ENCODE results near the gene PTPMT1. TPM values are rescaled to one million over a fixed set of nuclear protein-coding genes. Genes with fewer than 3 reads are reported as not detected.

Gene PTPMT1, protein sequence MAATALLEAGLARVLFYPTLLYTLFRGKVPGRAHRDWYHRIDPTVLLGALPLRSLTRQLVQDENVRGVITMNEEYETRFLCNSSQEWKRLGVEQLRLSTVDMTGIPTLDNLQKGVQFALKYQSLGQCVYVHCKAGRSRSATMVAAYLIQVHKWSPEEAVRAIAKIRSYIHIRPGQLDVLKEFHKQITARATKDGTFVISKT
- total RNA-seq (ENCODE audit: unreplicated experiment): 27.5 TPM
- long read RNA-seq, transcript PTPMT1-201 (3 exons, 928 nt): minor isoform, 5 of 27 reads
- long read RNA-seq, transcript PTPMT1-202 (4 exons, 768 nt): major isoform, 15 of 27 reads
- long read RNA-seq, partial matches to known transcripts: 1 of 27 reads
- long read RNA-seq, other reads (novel, unspliced or antisense): 0 of 27 reads

DNA sequence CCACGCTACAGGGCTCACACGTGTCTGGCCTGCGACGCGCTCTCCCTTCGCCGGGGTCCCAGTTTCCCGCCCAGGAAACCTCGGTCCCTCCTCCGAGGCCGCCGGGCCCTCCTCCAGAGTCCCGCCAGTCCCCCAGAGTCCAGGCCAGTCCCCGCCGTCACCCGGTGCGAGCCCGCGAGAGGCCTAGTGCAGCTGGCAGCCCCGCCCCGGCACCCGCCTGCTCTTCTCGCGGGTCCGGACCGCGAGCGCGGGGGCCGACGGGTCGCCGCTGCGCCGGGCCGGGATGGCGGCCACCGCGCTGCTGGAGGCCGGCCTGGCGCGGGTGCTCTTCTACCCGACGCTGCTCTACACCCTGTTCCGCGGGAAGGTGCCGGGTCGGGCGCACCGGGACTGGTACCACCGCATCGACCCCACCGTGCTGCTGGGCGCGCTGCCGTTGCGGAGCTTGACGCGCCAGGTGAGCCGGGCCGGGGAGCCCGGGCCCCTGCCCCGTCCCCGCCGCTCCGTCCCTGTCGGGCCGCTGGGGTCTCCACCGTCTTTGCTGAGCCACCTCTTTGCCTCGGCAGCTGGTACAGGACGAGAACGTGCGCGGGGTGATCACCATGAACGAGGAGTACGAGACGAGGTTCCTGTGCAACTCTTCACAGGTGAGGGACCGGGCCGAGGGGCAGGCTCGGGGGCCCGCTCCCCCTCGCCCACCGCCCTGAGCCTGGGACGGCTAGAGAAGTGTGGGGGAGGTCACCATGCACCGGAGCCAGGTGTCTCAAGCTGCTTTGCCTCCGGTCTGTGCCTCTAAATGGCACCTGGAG is at the start of gene PTPMT1:
Gene PTPMT1 (plus strand): TSS at position 260 of the 809 bp plus-strand sequence. CDS start 24 bp downstream, at position 284.
- TF ChIP-seq, protein P1, sequence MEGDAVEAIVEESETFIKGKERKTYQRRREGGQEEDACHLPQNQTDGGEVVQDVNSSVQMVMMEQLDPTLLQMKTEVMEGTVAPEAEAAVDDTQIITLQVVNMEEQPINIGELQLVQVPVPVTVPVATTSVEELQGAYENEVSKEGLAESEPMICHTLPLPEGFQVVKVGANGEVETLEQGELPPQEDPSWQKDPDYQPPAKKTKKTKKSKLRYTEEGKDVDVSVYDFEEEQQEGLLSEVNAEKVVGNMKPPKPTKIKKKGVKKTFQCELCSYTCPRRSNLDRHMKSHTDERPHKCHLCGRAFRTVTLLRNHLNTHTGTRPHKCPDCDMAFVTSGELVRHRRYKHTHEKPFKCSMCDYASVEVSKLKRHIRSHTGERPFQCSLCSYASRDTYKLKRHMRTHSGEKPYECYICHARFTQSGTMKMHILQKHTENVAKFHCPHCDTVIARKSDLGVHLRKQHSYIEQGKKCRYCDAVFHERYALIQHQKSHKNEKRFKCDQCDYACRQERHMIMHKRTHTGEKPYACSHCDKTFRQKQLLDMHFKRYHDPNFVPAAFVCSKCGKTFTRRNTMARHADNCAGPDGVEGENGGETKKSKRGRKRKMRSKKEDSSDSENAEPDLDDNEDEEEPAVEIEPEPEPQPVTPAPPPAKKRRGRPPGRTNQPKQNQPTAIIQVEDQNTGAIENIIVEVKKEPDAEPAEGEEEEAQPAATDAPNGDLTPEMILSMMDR (IDR thresholded peaks at IDR 0.05; ENCODE audit: partially characterized antibody, unreplicated experiment): no peak
- Mint-ChIP-seq H3K4me3 (ENCODE audit: unreplicated experiment) (peak within 1 kb of the TSS; percentile 78), H3K27ac (ENCODE audit: unreplicated experiment) (no peak within 1 kb of the TSS), H3K4me1 (ENCODE audit: low read depth, unreplicated experiment) (no peaks in the 10 kb centered on the region), H3K9me3 (ENCODE audit: unreplicated experiment) (peaks cover 2% of the 10 kb centered on the region), H3K36me3 (ENCODE audit: unreplicated experiment) (no peaks in the 10 kb centered on the region), H3K27me3 (ENCODE audit: unreplicated experiment) (peaks cover 3% of the 10 kb centered on the region)
- DNase-seq: peak; percentile 75

DNA sequence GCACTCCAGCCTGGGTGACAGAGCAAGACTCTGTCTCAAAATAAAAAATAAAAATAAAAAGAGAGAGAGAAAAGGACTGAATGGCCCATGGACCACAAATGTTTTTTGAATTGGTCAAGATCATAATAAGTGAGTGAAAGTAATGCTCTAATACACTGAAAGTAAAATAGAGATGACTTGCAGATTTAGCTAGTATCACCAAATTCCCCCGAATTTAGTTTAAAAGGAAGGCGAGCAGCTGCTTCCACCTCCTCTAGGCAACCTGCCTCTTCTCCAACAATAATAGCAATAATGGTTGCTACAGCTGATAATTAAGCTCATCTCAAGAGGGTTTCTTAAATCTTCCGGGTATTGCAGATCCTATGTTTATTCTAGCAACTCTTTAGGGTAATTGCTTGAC is 49.2 kb upstream of the PTPMT1 start:
- Mint-ChIP-seq H3K4me1 (ENCODE audit: low read depth, unreplicated experiment) (peaks cover 46% of the 10 kb centered on the region), H3K27me3 (ENCODE audit: unreplicated experiment) (peaks cover 7% of the 10 kb centered on the region), H3K4me3 (ENCODE audit: unreplicated experiment) (no peak overlapping the region), H3K27ac (ENCODE audit: unreplicated experiment) (peak overlapping the region; percentile 64), H3K9me3 (ENCODE audit: unreplicated experiment) (peaks cover 3% of the 10 kb centered on the region), H3K36me3 (ENCODE audit: unreplicated experiment) (no peaks in the 10 kb centered on the region)
- DNase-seq: no peak
- TF ChIP-seq, protein P1 (IDR thresholded peaks at IDR 0.05; ENCODE audit: partially characterized antibody, unreplicated experiment): no peak

DNA sequence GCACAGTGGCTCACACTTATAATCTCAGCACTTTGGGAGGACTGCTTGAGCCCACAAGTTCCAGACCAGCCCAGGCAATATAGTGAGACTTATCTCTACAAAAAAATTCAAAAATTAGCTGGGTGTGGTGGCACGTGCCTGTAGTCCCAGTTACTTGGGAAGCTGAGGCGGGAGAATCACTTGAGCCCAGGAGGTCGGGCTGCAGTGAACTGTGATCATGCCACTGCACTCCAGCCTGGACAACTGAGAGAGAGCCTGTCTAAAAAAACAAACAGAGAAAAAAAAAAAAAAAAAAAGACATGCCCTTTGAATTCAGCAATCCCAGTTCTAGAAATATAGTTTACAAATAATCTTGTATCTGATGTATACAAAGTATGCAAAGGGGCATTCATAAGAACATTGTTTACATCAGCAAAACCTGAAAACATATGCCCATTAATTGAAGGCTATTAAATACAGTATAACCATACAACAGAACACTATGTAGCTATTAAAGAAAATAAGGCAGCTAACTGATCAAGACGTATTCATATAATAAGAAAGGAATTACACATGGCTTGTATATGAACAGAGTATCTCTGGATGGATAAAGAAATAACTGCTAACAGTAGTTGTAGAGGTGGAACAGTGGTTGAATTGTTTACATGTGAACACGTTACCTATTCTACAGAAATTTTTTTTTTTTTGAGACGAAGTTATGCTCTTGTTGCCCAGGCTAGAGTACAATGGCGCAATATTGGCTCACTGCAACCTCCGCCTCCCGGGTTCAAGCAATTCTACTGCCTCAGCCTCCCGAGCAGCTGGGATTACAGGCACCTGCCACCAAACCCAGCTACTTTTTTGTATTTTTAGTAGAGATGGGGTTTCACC is 48.2 kb upstream of the PTPMT1 start:
- H3K9me3 Mint-ChIP-seq (ENCODE audit: unreplicated experiment): peaks cover 3% of the 10 kb centered on the region
- H3K27me3 Mint-ChIP-seq (ENCODE audit: unreplicated experiment): peaks cover 7% of the 10 kb centered on the region
- no peaks in the 10 kb centered on the region for H3K36me3 Mint-ChIP-seq (ENCODE audit: unreplicated experiment)
- no peak overlapping the region for H3K4me3 Mint-ChIP-seq (ENCODE audit: unreplicated experiment)
- peaks cover 42% of the 10 kb centered on the region for H3K4me1 Mint-ChIP-seq (ENCODE audit: low read depth, unreplicated experiment)
- TF ChIP-seq, protein P1 (IDR thresholded peaks at IDR 0.05; ENCODE audit: partially characterized antibody, unreplicated experiment): no peak
- no peak for DNase-seq
- H3K27ac Mint-ChIP-seq (ENCODE audit: unreplicated experiment): peak overlapping the region; percentile 64

DNA sequence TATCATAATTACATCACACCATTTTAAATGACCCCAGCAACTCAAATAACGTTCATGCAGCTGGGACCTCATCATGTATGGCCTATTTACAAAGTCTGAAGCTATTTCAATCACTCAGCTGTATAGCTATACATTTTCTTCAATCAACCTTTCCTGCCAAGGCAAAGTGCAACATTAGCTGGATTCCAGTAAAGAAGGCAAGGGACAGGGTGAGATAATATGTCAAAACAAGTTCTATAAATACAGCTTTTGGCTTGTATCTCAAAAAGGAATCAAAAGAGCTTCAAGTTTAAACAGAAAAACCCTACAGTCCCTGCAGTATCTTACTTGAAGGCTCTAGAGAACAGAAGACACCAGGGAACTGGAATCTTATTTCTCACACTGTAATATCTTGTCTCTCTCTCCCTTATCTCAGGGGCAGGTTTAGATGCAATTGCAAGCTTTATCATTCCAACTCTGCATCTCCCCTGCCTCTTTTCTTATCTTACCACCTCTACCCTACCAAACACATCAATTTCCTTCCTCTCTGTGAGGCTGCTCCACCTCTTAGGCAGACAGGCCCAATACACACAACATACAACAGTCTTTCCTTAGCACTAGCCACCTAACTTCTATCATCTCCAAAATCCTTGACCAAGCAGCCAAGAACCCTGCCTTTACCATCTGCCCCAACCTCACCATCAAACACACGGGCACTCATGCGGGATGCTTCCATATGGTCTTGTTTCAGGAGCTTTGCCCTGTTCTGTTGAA is 47.0 kb upstream of the PTPMT1 start:
- DNase-seq: no peak
- Mint-ChIP-seq H3K4me1 (ENCODE audit: low read depth, unreplicated experiment) (peaks cover 47% of the 10 kb centered on the region), H3K27ac (ENCODE audit: unreplicated experiment) (peak overlapping the region; percentile 83), H3K9me3 (ENCODE audit: unreplicated experiment) (peaks cover 3% of the 10 kb centered on the region), H3K36me3 (ENCODE audit: unreplicated experiment) (no peaks in the 10 kb centered on the region), H3K27me3 (ENCODE audit: unreplicated experiment) (peaks cover 7% of the 10 kb centered on the region), H3K4me3 (ENCODE audit: unreplicated experiment) (peak overlapping the region; percentile 65)
- TF ChIP-seq, protein P1 (IDR thresholded peaks at IDR 0.05; ENCODE audit: partially characterized antibody, unreplicated experiment): no peak

All from glutamatergic neuron (in vitro differentiated cells).